Measurements from ENCODE around the gene CD209. TPM values are rescaled to one million over a fixed set of nuclear protein-coding genes. Genes with fewer than 3 reads are reported as not detected.

The CD209 gene
- total and polyA plus RNA-seq, 2 donors (not counting 3 experiments of a cell fraction or from before 2014, with no cell fraction given): not detected

GRCh38 chr19:7769171-7769570 is 21.8 kb upstream of the CD209 start:
- TF ChIP-seq MAX (IDR thresholded peaks at IDR 0.05; ENCODE audit: insufficient read depth, insufficient read length) (no peak), EZH2 (IDR thresholded peaks at IDR 0.05; ENCODE audit: borderline replicate concordance, low read depth, low read length, severe bottlenecking) (no peak)
- intact Hi-C loops (cut with micrococcal nuclease) (no loop called here), dilution Hi-C loops (cut with MboI; ENCODE audit: extremely low pct_ligation_motif_present, low sequenced_read_pairs) (no loop called here)
- no peak overlapping the region for H3K4me3 ChIP-seq (replicated peaks in 1 of 3; ENCODE audit: insufficient read depth in 1 of 3, low read depth in 1 of 3, low read length in 3 of 3)
- POLR2A ChIA-PET: no interaction called here
- no peak for DNase-seq (ENCODE audit: low read depth, low spot score)
- no peak overlapping the region for H3K4me2 ChIP-seq (ENCODE audit: insufficient read depth, low read length)
- H4K20me1 ChIP-seq (replicated peaks; ENCODE audit: control insufficient read depth, extremely low read depth, insufficient read depth, low read length): no peaks in the 10 kb centered on the region
- no peak overlapping the region for H2AFZ ChIP-seq (ENCODE audit: low read depth, low read length)
- no peak overlapping the region for H3K9ac ChIP-seq (replicated peaks; ENCODE audit: extremely low read depth, insufficient read depth, low read length)
- no peaks in the 10 kb centered on the region for H3K4me1 ChIP-seq (ENCODE audit: control insufficient read depth, extremely low read depth, insufficient read depth, low read length)
- BruUV-seq (replicated peaks): no TSS peak
- H3K9me1 ChIP-seq (replicated peaks; ENCODE audit: control insufficient read depth, extremely low read depth, insufficient read depth, low read length): no peaks in the 10 kb centered on the region
- H3K27ac ChIP-seq (ENCODE audit: insufficient read depth, low read depth, low read length): no peak overlapping the region
- H3K27me3 ChIP-seq (ENCODE audit: control insufficient read depth in 2 of 2, insufficient read depth in 2 of 2, low read length in 2 of 2): no peaks in the 10 kb centered on the region
- CTCF ChIA-PET: interaction anchor here (0.9 kb wide), 1 partner anchor 30 kb away, joined by 3 read pairs; no protein-coding TSS in a partner anchor
- FAIRE-seq: no peak
- H3K9me3 ChIP-seq (replicated peaks; ENCODE audit: control insufficient read depth, insufficient read depth, low read length): no peaks in the 10 kb centered on the region
- no peaks in the 10 kb centered on the region for H3K79me2 ChIP-seq (ENCODE audit: control insufficient read depth, insufficient read depth, low read length)
- no peaks in the 10 kb centered on the region for H3K36me3 ChIP-seq (ENCODE audit: control insufficient read depth in 2 of 2, extremely low read depth in 1 of 2, insufficient read depth in 2 of 2, low read length in 2 of 2)

- no peaks in the 10 kb centered on the region for H3K9me1 ChIP-seq (replicated peaks; ENCODE audit: control insufficient read depth, extremely low read depth, insufficient read depth, low read length)
- H3K9me3 ChIP-seq (replicated peaks; ENCODE audit: control insufficient read depth, insufficient read depth, low read length): no peaks in the 10 kb centered on the region
- no peak overlapping the region for H3K27ac ChIP-seq (ENCODE audit: insufficient read depth, low read depth, low read length)
- no peak overlapping the region for H3K4me3 ChIP-seq (replicated peaks in 1 of 3; ENCODE audit: insufficient read depth in 1 of 3, low read depth in 1 of 3, low read length in 3 of 3)
- dilution Hi-C loops (cut with MboI; ENCODE audit: extremely low pct_ligation_motif_present, low sequenced_read_pairs) (no loop called here), intact Hi-C loops (cut with micrococcal nuclease) (no loop called here)
- CTCF ChIA-PET: interaction anchor here (0.9 to 1.5 kb wide), 2 partner anchors 32 to 87 kb away, joined by 3 to 5 read pairs; partner anchors contain the start of gene TRAPPC5
- no peaks in the 10 kb centered on the region for H3K27me3 ChIP-seq (ENCODE audit: control insufficient read depth in 2 of 2, insufficient read depth in 2 of 2, low read length in 2 of 2)
- no peak overlapping the region for H3K4me2 ChIP-seq (ENCODE audit: insufficient read depth, low read length)
- no peaks in the 10 kb centered on the region for H3K79me2 ChIP-seq (ENCODE audit: control insufficient read depth, insufficient read depth, low read length)
- H4K20me1 ChIP-seq (replicated peaks; ENCODE audit: control insufficient read depth, extremely low read depth, insufficient read depth, low read length): no peaks in the 10 kb centered on the region
- H3K4me1 ChIP-seq (ENCODE audit: control insufficient read depth, extremely low read depth, insufficient read depth, low read length): no peaks in the 10 kb centered on the region
- FAIRE-seq: no peak
- H2AFZ ChIP-seq (ENCODE audit: low read depth, low read length): no peak overlapping the region
- H3K9ac ChIP-seq (replicated peaks; ENCODE audit: extremely low read depth, insufficient read depth, low read length): no peak overlapping the region
- DNase-seq (ENCODE audit: low read depth, low spot score): no peak
- no TSS peak for BruUV-seq (replicated peaks)
- no peaks in the 10 kb centered on the region for H3K36me3 ChIP-seq (ENCODE audit: control insufficient read depth in 2 of 2, extremely low read depth in 1 of 2, insufficient read depth in 2 of 2, low read length in 2 of 2)
- TF ChIP-seq POLR2AphosphoS5 (IDR thresholded peaks at IDR 0.05; ENCODE audit: insufficient read depth, low read depth, low read length) (no peak), EZH2 (IDR thresholded peaks at IDR 0.05; ENCODE audit: borderline replicate concordance, low read depth, low read length, severe bottlenecking) (no peak), POLR2A (IDR thresholded peaks at IDR 0.05; ENCODE audit: low read depth, low read length) (no peak)
- POLR2A ChIA-PET: no interaction called here
Measured at GRCh38 chr19:7767487-7767886, 20.2 kb upstream of the CD209 start.

Measured in endothelial cell of umbilical vein (primary cell).